H1 (cell line): ENCODE results near the gene SORCS3. TPM values are rescaled to one million over a fixed set of nuclear protein-coding genes. Genes with fewer than 3 reads are reported as not detected.

Source experiments
- CTCF ChIA-PET: fragments of 300-600 bp; sonication (Branson Sonifier 250); formaldehyde crosslinking; loops from one replicate; lab custom pipeline; 2021; ENCODE audit not compliant: partially characterized antibody; lab: Charles Lee
- POLR2A ChIA-PET: fragments of 300-600 bp; sonication (Branson Sonifier 250); formaldehyde crosslinking; loops from one replicate; lab custom pipeline; 2021; ENCODE audit warnings: inconsistent platforms; ENCODE audit not compliant: partially characterized antibody; lab: Charles Lee
- DNase-seq, 2 experiments: peaks; one replicate each; pipeline versions ENCODE4 v3.0.0 to v3.0.0-alpha.2; 2010 to 2022; ENCODE audit warnings: low spot score in 2 of 2, low read depth in 1 of 2, mixed read lengths in 1 of 2
- FAIRE-seq: peaks from 2 replicates; lab custom pipeline; 2011; peaks lifted over from hg19 to GRCh38; lab: Jason Lieb, UNC
- H2AFZ ChIP-seq: 2 replicates; pipeline ENCODE4 v1.8.1; 2012; ENCODE audit warnings: low read length, inconsistent platforms
- H2AK5ac ChIP-seq: 2 replicates; pipeline ENCODE4 v1.6.1; 2013; ENCODE audit warnings: low read depth, low read length
- H2BK120ac ChIP-seq: replicated peaks from 2 replicates; pipeline ENCODE3; 2013; ENCODE audit warnings: low read depth, low read length, inconsistent platforms
- H2BK12ac ChIP-seq: 2 replicates; pipeline ENCODE4 v1.6.1; 2013; ENCODE audit warnings: low read depth, low read length
- H2BK15ac ChIP-seq: 2 replicates; pipeline ENCODE4 v1.6.1; 2013; ENCODE audit warnings: low read length
- H2BK20ac ChIP-seq: 2 replicates; pipeline ENCODE4 v1.6.1; 2013; ENCODE audit warnings: low read length
- H2BK5ac ChIP-seq: 2 replicates; pipeline ENCODE4 v1.6.1; 2013; ENCODE audit warnings: low read depth, low read length
- H3K14ac ChIP-seq: 2 replicates; pipeline ENCODE4 v1.6.1; 2013; ENCODE audit warnings: inconsistent platforms; ENCODE audit not compliant: insufficient read length
- H3K18ac ChIP-seq: 2 replicates; pipeline ENCODE4 v1.6.1; 2013; ENCODE audit warnings: low read length; ENCODE audit errors: extremely low read depth
- H3K23ac ChIP-seq: 2 replicates; pipeline ENCODE4 v1.6.1; 2013; ENCODE audit warnings: inconsistent platforms; ENCODE audit not compliant: insufficient read length
- H3K23me2 ChIP-seq: 2 replicates; pipeline ENCODE4 v1.6.1; 2013; ENCODE audit warnings: low read depth, low read length
- H3K27ac ChIP-seq: 2 replicates; pipeline ENCODE4 v1.6.1; 2011; ENCODE audit warnings: low read depth, low read length, inconsistent platforms
- H3K27me3 ChIP-seq, 4 experiments: replicated peaks in 1 of 4; 1 replicate in 1 of 4; 2 replicates in 3 of 4; pipeline versions ENCODE4 v1.6.1 to v1.8.1; 2011 to 2013; ENCODE audit warnings: low read length in 3 of 4, mild to moderate bottlenecking in 3 of 4, inconsistent platforms in 2 of 4, mixed read lengths in 2 of 4, moderate library complexity in 1 of 4; ENCODE audit not compliant: control insufficient read depth in 3 of 4, insufficient read depth in 3 of 4; ENCODE audit errors: extremely low read depth in 1 of 4
- H3K36me3 ChIP-seq, 4 experiments: 2 replicates each; pipeline versions ENCODE4 v1.6.1 to v1.8.1; 2011 to 2013; ENCODE audit warnings: mild to moderate bottlenecking in 4 of 4, low read length in 3 of 4, moderate library complexity in 2 of 4, control low read depth in 1 of 4, inconsistent platforms in 1 of 4; ENCODE audit not compliant: insufficient read depth in 4 of 4, control insufficient read depth in 2 of 4
- H3K4ac ChIP-seq: replicated peaks from 2 replicates; pipeline ENCODE3; 2013; ENCODE audit warnings: low read length, low read depth, mixed read lengths, inconsistent platforms; ENCODE audit not compliant: insufficient read length
- H3K4me1 ChIP-seq, 4 experiments: replicated peaks in 1 of 4; 1 replicate in 1 of 4; 2 replicates in 3 of 4; pipeline versions ENCODE4 v1.6.1 to v1.8.1; 2011 to 2013; ENCODE audit warnings: low read length in 3 of 4, inconsistent platforms in 2 of 4, mixed read lengths in 1 of 4; ENCODE audit not compliant: insufficient read depth in 4 of 4, control insufficient read depth in 3 of 4
- H3K4me2 ChIP-seq, 2 experiments: 2 replicates each; pipeline versions ENCODE4 v1.6.1 to v1.8.1; 2011 to 2013; ENCODE audit warnings: low read depth in 2 of 2, low read length in 2 of 2, control low read depth in 1 of 2, inconsistent platforms in 1 of 2, mild to moderate bottlenecking in 1 of 2; ENCODE audit not compliant: insufficient read depth in 1 of 2
- H3K4me3 ChIP-seq, 4 experiments: fragments of 200-600, 300-600 bp in 1 of 4; sonication (generic), shearing (Covaris generic), sonication (Bioruptor Twin) in 1 of 4; 2 replicates each; pipeline versions ENCODE4 v1.5.1 to v1.8.1; 2011 to 2016; ENCODE audit warnings: low read length in 4 of 4, low read depth in 3 of 4, control low read depth in 2 of 4, inconsistent platforms in 2 of 4, mild to moderate bottlenecking in 2 of 4, mixed read lengths in 1 of 4, moderate library complexity in 1 of 4; ENCODE audit not compliant: insufficient read depth in 2 of 4; ENCODE audit errors: extremely low read depth in 1 of 4
- H3K56ac ChIP-seq: replicated peaks from 2 replicates; pipeline ENCODE3; 2013; ENCODE audit warnings: low read depth, mild to moderate bottlenecking, mixed read lengths, low read length, inconsistent platforms; ENCODE audit not compliant: insufficient read length
- H3K79me1 ChIP-seq: 2 replicates; pipeline ENCODE4 v1.6.1; 2013; ENCODE audit warnings: low read depth, low read length, control low read depth
- H3K79me2 ChIP-seq, 2 experiments: 2 replicates each; pipeline versions ENCODE4 v1.6.1 to v1.8.1; 2012 to 2013; ENCODE audit warnings: low read length in 2 of 2, mild to moderate bottlenecking in 2 of 2, inconsistent platforms in 1 of 2; ENCODE audit not compliant: insufficient read depth in 2 of 2, control insufficient read depth in 1 of 2
- H3K9ac ChIP-seq, 4 experiments: replicated peaks in 1 of 4; 1 replicate in 1 of 4; 2 replicates in 3 of 4; pipeline versions ENCODE4 v1.6.1 to v1.8.1; 2011 to 2013; ENCODE audit warnings: low read depth in 3 of 4, low read length in 3 of 4, control low read depth in 2 of 4, mild to moderate bottlenecking in 2 of 4, moderate library complexity in 2 of 4, inconsistent platforms in 1 of 4; ENCODE audit errors: extremely low read depth in 1 of 4
- H3K9me3 ChIP-seq, 2 experiments: 2 replicates each; pipeline versions ENCODE4 v1.6.1 to v1.8.1; 2012 to 2013; ENCODE audit warnings: mild to moderate bottlenecking in 2 of 2, moderate library complexity in 2 of 2, control low read depth in 1 of 2, inconsistent platforms in 1 of 2, low read depth in 1 of 2, low read length in 1 of 2, mixed read lengths in 1 of 2; ENCODE audit not compliant: insufficient read depth in 2 of 2
- H4K20me1 ChIP-seq, 2 experiments: replicated peaks in 1 of 2; 2 replicates each; pipeline versions ENCODE3 to v1.8.1; 2011 to 2013; ENCODE audit warnings: inconsistent platforms in 2 of 2, low read length in 2 of 2, mild to moderate bottlenecking in 1 of 2; ENCODE audit not compliant: insufficient read depth in 2 of 2, control insufficient read depth in 1 of 2
- H4K5ac ChIP-seq: 2 replicates; pipeline ENCODE4 v1.6.1; 2013; ENCODE audit warnings: low read length, low read depth, mixed read lengths, inconsistent platforms; ENCODE audit not compliant: insufficient read length
- H4K8ac ChIP-seq: 2 replicates; pipeline ENCODE4 v1.8.0; 2013; ENCODE audit warnings: mild to moderate bottlenecking, moderate library complexity, low read length, inconsistent platforms; ENCODE audit not compliant: insufficient read depth; ENCODE audit errors: extremely low read depth
- H4K91ac ChIP-seq: replicated peaks from 2 replicates; pipeline ENCODE3; 2013; ENCODE audit warnings: low read length, mixed read lengths, inconsistent platforms; ENCODE audit not compliant: insufficient read length
- EP300 ChIP-seq, 2 experiments: IDR thresholded peaks; 1 replicate in 1 of 2; 2 replicates in 1 of 2; pipeline ENCODE4 v1.6.1; 2011 to 2012; ENCODE audit warnings: low read depth in 2 of 2, low read length in 2 of 2, mild to moderate bottlenecking in 2 of 2, borderline replicate concordance in 1 of 2, inconsistent platforms in 1 of 2, moderate library complexity in 1 of 2
- RFX5 ChIP-seq: IDR thresholded peaks from 2 replicates; pipeline ENCODE4 v1.6.1; 2011; ENCODE audit warnings: low read depth, low read length, improper control_type of control experiment, borderline replicate concordance
- WGBS, 2 experiments: shearing (Covaris generic) in 1 of 2; methylation state at CpG; one replicate each; pipeline versions ENCODE4 v1.1.6 to v1.1.7; 2013 to 2015; ENCODE audit warnings: low lambda C conversion rate in 2 of 2, mixed read lengths in 2 of 2, inconsistent platforms in 1 of 2, low coverage in 1 of 2, missing lambda C conversion rate in 1 of 2; ENCODE audit not compliant: insufficient replicate concordance in 2 of 2, insufficient coverage in 1 of 2, insufficient read length in 1 of 2; ENCODE audit errors: extremely low coverage in 1 of 2, missing lambda C conversion rate in 1 of 2; 5-methylcytosine and 5-hydroxymethylcytosine counted together
- polyA plus RNA-seq, 7 experiments: library from polyadenylated mRNA; depleted of rRNA in 3 of 7; stranded (reverse) in 5 of 7; unstranded in 2 of 7; fragments of >200 nt in 5 of 7; fragments of 200-250 nt in 2 of 7; gene quantifications; 1 replicate in 5 of 7; 2 replicates in 1 of 7; 4 replicates in 1 of 7; pipeline versions ENCODE4 v1.2.1 to v1.2.3, GENCODE V29; 2011 to 2013; ENCODE audit warnings: missing spikeins in 2 of 7, mixed read lengths in 2 of 7
- total RNA-seq: library from RNA; stranded (reverse); fragmentation: NEBNext Ultra II Directional; extraction: Animal tissue kit (Norgen Biotek cat#: 25700); gene quantifications from 2 replicates; pipeline ENCODE4 v1.2.1, GENCODE V29; 2021

The SORCS3 gene
- total and polyA plus RNA-seq, 2 of the 8 experiments (the other 6 are each of a cell fraction or from before 2014, with no cell fraction given): 0.26 to 0.88 TPM

DNA sequence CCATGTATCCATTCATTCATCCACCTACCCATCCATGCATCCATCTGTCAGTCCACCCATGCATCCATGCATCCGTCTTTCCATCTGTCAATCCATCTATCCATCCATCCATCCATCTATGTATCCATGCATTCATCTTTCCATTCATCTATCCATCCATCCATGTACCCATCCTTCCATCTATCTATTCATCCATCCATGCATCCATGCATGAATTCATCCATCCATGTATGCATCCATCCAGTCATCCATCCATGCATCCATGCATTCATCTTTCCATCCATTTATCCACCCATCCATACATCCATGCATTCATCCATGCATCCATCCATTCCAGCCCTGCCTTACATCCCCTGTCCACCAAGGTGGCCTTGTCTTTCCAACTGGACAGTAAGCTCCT is 45.7 kb downstream of the SORCS3 start:
- no peak overlapping the region for H3K27ac ChIP-seq
- ChIA-PET CTCF (interaction anchor here (0.9 to 1.6 kb wide), 2 partner anchors 13 to 37 kb away, joined by 4 to 5 read pairs; no protein-coding TSS in a partner anchor), POLR2A (no interaction called here)
- no peak overlapping the region for H3K4me2 ChIP-seq
- H3K9me3 ChIP-seq: no peaks in the 10 kb centered on the region
- no peak overlapping the region for H2BK20ac ChIP-seq
- H3K4me1 ChIP-seq: no peaks in the 10 kb centered on the region; a peak in 1 of 7 replicates
- no peak overlapping the region for H4K5ac ChIP-seq
- H3K79me1 ChIP-seq: no peaks in the 10 kb centered on the region
- H2AK5ac ChIP-seq: no peak overlapping the region
- peaks cover 2% of the 10 kb centered on the region; the same call in 1 of the 2 replicates for H3K23me2 ChIP-seq
- DNase-seq (peak in 1 of 2 experiments; percentile 1), FAIRE-seq (no peak)
- H3K23ac ChIP-seq: no peak overlapping the region
- no peak overlapping the region for H3K4ac ChIP-seq
- H3K79me2 ChIP-seq: no peaks in the 10 kb centered on the region
- H3K4me3 ChIP-seq: no peak overlapping the region
- H2BK15ac ChIP-seq: no peak overlapping the region
- no peak overlapping the region for H4K8ac ChIP-seq
- no peak overlapping the region for H3K14ac ChIP-seq
- no peaks in the 10 kb centered on the region for H4K20me1 ChIP-seq
- H2BK12ac ChIP-seq: no peak overlapping the region
- no peak overlapping the region for H4K91ac ChIP-seq
- H3K27me3 ChIP-seq: no peaks in the 10 kb centered on the region
- no peak overlapping the region for H3K56ac ChIP-seq
- H3K9ac ChIP-seq: no peak overlapping the region
- 6% methylated on average over 1 of the region's 1 CpG; no CpG with 5 or more reads in 1 of the 2 experiments for WGBS, 2 experiments
- no peaks in the 10 kb centered on the region for H3K36me3 ChIP-seq
- no peak overlapping the region for H2AFZ ChIP-seq
- H3K18ac ChIP-seq: no peak overlapping the region
- H2BK5ac ChIP-seq: no peak overlapping the region
- H2BK120ac ChIP-seq: no peak overlapping the region
- TF ChIP-seq EP300 (IDR thresholded peaks at IDR 0.05; ENCODE audit: borderline replicate concordance in 1 of 2, low read depth in 2 of 2, low read length in 2 of 2) (no peak), RFX5 (no peak)
